Left lung (tissue), 10 donors: ENCODE data around the gene KRTAP13-1. TPM values are rescaled to one million over a fixed set of nuclear protein-coding genes. Genes with fewer than 3 reads are reported as not detected.

Source experiments
- ATAC-seq: fragments of 200-7000 bp; cut with Tn5 transposase; one replicate; pipeline ENCODE4 v1.9.1; 2020; ENCODE audit warnings: moderate library complexity
- DNase-seq, 4 donors: peaks; one replicate each; pipeline ENCODE4 v3.0.0-alpha.2; 2013 to 2020
- H3K27ac ChIP-seq, 2 donors: fragments of 200-600 bp; sonication (generic) in 1 of 2; one replicate each; pipeline versions ENCODE4 v1.5.0 to v1.8.0; 2020 to 2021
- H3K27me3 ChIP-seq, 2 donors: fragments of 200-600 bp; sonication (generic) in 1 of 2; one replicate each; pipeline versions ENCODE4 v1.5.0 to v1.8.0; 2020 to 2021
- H3K36me3 ChIP-seq, 2 donors: fragments of 200-600 bp; sonication (generic) in 1 of 2; one replicate each; pipeline versions ENCODE4 v1.5.0 to v1.8.0; 2020 to 2021
- H3K4me1 ChIP-seq, 2 donors: fragments of 200-600 bp; one replicate each; pipeline ENCODE4 v1.8.0; 2021
- H3K4me3 ChIP-seq, 2 donors: fragments of 200-600 bp; sonication (generic) in 1 of 2; one replicate each; pipeline versions ENCODE4 v1.5.0 to v1.8.0; 2020 to 2021; ENCODE audit warnings: mild to moderate bottlenecking in 1 of 2
- H3K9me3 ChIP-seq, 2 donors: fragments of 200-600 bp; sonication (generic) in 1 of 2; one replicate each; pipeline versions ENCODE4 v1.5.0 to v1.8.0; 2020 to 2021
- intact Hi-C, 2 donors: fragments of 100-400 bp; cut with DNase I; formaldehyde crosslinking; loops; one replicate each; pipeline versions ENCODE4 v1.11.2 to v1.14.2; 2022
- polyA plus RNA-seq, 6 donors: library from polyadenylated mRNA; unstranded; fragments of 120-200 nt; gene quantifications; one replicate each; pipeline ENCODE4 v1.2.1, GENCODE V29; 2013; ENCODE audit not compliant: insufficient read length in 6 of 6
- total RNA-seq, 2 donors: library from RNA; stranded (reverse); fragmentation: NEBNext Ultra II Directional; extraction: Animal tissue kit (Norgen Biotek cat#: 25700); gene quantifications; one replicate each; pipeline ENCODE4 v1.2.1, GENCODE V29; 2021
- TF ChIP-seq, protein P1 (sequence below), 2 donors: fragments of 200-600 bp; sonication (generic) in 1 of 2; IDR thresholded peaks; one replicate each; pipeline versions ENCODE4 v1.5.0 to v1.8.0; 2021; ENCODE audit warnings: antibody characterized with exemption in 2 of 2
- donor health status: DM: no; HTN: yes; CAD: no.
- donor health status: DM: no; HTN: no; CAD: no.

KRTAP13-1 gene
- total and polyA plus RNA-seq, 8 donors: not detected

DNA sequence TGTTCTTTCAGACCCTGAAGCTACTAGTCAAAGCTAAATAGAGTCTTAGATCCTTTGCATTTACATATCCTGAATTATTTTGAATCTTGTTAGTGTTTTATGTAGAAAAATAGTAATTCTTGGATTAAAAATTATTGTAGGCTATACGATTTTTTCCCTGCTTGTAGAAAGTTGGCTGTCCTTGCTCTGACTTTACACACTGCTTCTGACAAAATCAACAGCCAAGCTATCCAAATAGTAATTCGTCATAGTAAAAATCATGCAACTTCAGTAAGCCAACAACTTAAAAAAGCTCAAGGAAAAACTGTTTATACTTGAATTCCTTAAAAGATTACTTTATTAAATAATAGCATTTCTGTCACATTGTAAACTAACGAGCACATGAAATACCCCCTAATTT lies 39.9 kb upstream of the KRTAP13-1 start:
- DNase-seq (no peak), ATAC-seq (no peak)
- Histone ChIP-seq H3K4me3 (no peak overlapping the region), H3K9me3 (no peaks in the 10 kb centered on the region), H3K27ac (no peak overlapping the region), H3K4me1 (no peaks in the 10 kb centered on the region), H3K36me3 (no peaks in the 10 kb centered on the region), H3K27me3 (no peaks in the 10 kb centered on the region)
- intact Hi-C loops: no loop called here
- TF ChIP-seq, protein P1, sequence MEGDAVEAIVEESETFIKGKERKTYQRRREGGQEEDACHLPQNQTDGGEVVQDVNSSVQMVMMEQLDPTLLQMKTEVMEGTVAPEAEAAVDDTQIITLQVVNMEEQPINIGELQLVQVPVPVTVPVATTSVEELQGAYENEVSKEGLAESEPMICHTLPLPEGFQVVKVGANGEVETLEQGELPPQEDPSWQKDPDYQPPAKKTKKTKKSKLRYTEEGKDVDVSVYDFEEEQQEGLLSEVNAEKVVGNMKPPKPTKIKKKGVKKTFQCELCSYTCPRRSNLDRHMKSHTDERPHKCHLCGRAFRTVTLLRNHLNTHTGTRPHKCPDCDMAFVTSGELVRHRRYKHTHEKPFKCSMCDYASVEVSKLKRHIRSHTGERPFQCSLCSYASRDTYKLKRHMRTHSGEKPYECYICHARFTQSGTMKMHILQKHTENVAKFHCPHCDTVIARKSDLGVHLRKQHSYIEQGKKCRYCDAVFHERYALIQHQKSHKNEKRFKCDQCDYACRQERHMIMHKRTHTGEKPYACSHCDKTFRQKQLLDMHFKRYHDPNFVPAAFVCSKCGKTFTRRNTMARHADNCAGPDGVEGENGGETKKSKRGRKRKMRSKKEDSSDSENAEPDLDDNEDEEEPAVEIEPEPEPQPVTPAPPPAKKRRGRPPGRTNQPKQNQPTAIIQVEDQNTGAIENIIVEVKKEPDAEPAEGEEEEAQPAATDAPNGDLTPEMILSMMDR (IDR thresholded peaks at IDR 0.05): no peak

DNA sequence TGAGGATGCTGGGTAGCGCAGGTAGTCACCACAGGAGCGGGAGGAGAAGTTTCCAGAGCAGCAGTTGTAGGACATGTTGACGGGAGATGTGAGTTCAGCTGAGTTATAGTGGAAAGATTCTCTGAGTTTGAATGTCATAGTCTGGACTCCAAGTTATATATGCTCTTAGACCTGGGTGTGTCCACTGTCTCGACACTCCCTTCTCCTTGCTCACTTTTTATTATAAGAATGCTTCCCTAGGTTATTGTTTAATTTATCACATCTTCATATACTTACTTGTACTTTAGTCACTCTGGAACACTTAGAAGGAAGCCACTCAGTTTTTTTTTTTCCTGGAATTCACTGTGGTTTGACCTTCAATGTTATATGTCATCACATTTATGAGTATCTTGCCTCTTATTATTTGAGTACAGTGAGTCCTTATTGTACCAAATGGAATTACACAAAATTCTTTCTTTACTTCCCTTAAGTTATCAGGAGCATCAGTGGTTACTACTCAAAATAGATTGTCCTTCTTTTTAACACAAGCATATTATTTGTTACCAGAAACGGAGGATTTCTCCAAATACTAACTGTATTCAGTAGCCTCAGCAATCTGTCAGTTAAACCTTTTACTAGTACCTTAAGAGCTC lies 23.6 kb upstream of the KRTAP13-1 start, which contains the start of gene KRTAP13-2:
Gene KRTAP13-2 (minus strand): TSS at position 133 of the 632 bp plus-strand sequence. CDS start 58 bp downstream, at position 75.
- intact Hi-C loops: no loop called here
- Histone ChIP-seq H3K4me3 (no peak within 1 kb of the TSS), H3K27ac (no peak within 1 kb of the TSS), H3K36me3 (no peaks in the 10 kb centered on the region), H3K4me1 (no peaks in the 10 kb centered on the region), H3K27me3 (no peaks in the 10 kb centered on the region), H3K9me3 (peaks cover 0 to 2% of the 10 kb centered on the region in 2 donors)
- DNase-seq (no peak), ATAC-seq (no peak)
- TF ChIP-seq, protein P1 (IDR thresholded peaks at IDR 0.05): no peak

DNA sequence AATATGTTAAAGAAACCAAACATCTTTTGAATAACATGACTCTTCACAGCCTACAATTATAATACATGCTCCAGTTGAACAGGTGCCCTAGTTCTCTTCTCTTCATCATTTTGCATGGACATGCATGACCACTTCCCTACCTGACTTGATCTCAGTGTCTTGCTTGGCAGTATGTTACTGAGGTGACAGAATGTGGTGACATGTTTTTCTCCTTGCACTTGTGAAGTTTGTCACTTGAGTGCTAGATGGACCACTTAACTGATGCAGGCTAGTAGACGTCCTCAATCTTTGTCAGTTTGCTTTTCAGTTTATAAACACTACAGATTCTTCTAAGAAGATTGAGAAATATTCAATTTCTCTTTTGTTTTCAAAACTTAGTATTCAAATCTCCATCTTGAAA lies 13.6 kb upstream of the KRTAP13-1 start:
- no peak for DNase-seq
- intact Hi-C loops: no loop called here

DNA sequence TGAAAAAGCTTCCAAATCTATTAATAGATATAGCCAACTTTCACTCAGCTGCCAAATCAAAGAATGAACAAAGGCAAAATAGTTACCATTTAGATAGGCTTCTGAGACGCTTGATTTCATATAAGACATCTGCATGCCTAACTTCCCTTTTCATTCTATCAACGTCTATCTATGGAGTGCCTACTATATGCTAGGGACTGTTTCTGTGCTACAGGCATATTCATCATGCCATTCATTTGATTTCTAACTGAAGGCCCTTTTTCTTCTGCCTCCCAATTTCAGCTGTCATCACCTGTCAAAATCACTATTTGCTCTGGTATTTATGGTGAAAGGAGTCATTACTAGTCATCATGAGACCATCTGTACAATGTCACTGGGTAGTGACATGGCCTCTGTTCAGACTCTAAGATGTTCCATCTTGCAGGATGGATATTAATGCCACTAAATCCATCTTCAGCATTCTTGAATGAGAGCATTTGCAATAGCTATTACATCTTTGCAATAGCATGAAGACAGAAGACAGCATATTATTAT lies 4.3 kb upstream of the KRTAP13-1 start:
- Histone ChIP-seq H3K27ac (no peak overlapping the region), H3K4me1 (no peaks in the 10 kb centered on the region), H3K9me3 (peaks cover 0 to 10% of the 10 kb centered on the region in 2 donors), H3K27me3 (no peaks in the 10 kb centered on the region), H3K36me3 (no peaks in the 10 kb centered on the region), H3K4me3 (no peak overlapping the region)
- ATAC-seq (no peak), DNase-seq (no peak)
- intact Hi-C loops: no loop called here
- TF ChIP-seq, protein P1 (IDR thresholded peaks at IDR 0.05): no peak

More for the DNA sequence above, 13.6 kb upstream of the KRTAP13-1 start:
- no peak overlapping the region for H3K27ac ChIP-seq
- H3K4me1 ChIP-seq: no peaks in the 10 kb centered on the region
- no peaks in the 10 kb centered on the region for H3K36me3 ChIP-seq
- ATAC-seq: no peak
- H3K9me3 ChIP-seq: no peaks in the 10 kb centered on the region
- TF ChIP-seq, protein P1 (IDR thresholded peaks at IDR 0.05): no peak
- H3K27me3 ChIP-seq: no peaks in the 10 kb centered on the region
- H3K4me3 ChIP-seq: no peak overlapping the region

DNA sequence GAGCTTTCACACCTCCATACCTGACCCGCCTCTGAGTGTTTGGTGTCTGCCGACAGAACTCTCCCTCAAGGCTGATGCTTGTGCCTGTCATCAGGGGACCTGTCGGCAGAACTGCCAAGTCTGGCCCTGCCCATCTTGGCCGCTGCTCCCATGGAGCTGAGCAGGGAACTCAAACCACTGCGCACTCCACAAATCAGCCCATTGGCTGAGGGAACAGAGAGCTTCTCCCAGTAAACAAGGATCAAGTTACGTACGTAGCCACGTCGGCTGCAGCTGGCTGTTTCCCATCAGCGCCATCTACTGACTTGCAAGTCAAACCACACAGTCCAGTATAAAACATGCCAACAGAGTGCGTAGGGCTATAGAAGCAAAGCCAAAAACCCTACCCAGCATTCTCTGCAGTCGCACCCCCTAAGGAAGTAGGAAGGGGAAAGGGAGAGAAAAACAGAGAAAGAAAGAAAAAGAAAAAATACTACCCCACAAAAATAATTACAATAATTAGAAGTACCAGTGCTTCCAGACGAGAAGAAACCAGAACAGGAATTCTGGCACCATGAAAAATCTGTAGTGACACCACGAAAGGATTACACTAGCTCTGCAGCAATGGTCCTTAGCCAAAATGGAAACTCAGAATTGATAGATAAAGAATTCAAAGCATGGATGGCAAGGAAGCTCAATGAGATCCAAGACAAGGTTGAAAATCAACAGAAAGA lies 13.1 kb downstream of the KRTAP13-1 start:
- TF ChIP-seq, protein P1 (IDR thresholded peaks at IDR 0.05): no peak
- Histone ChIP-seq H3K27ac (no peak overlapping the region), H3K9me3 (no peaks in the 10 kb centered on the region), H3K27me3 (no peaks in the 10 kb centered on the region), H3K4me3 (no peak overlapping the region), H3K36me3 (no peaks in the 10 kb centered on the region), H3K4me1 (no peaks in the 10 kb centered on the region)
- intact Hi-C loops: no loop called here
- DNase-seq: peak in 3 of 4 donors; percentile 50 to 82 (median 58)
- peak; percentile 100 for ATAC-seq
